K562 (cell line): ENCODE measurements around the gene NUP107. TPM values are rescaled to one million over a fixed set of nuclear protein-coding genes. Genes with fewer than 3 reads are reported as not detected.

Experiments used
- ARID4B ChIP-seq: sonication (generic); formaldehyde crosslinking; IDR thresholded peaks from 2 replicates; pipeline ENCODE4 v1.8.0; 2022; ENCODE audit warnings: mild to moderate bottlenecking, missing genetic modification reagents
- ATF7 ChIP-seq: fragments of 450-650 bp; IDR thresholded peaks from 2 replicates; pipeline ENCODE4 v1.7.1; 2014; ENCODE audit warnings: mild to moderate bottlenecking, moderate library complexity
- BDP1 ChIP-seq: IDR thresholded peaks from 3 replicates; pipeline ENCODE4 v1.6.1; 2011; ENCODE audit not compliant: insufficient read length, insufficient read depth
- CEBPZ ChIP-seq: fragments of 150-350 bp; IDR thresholded peaks from 2 replicates; pipeline ENCODE4 v1.6.1; 2014; ENCODE audit warnings: low read depth, mild to moderate bottlenecking, low read length, borderline replicate concordance
- CREM ChIP-seq: IDR thresholded peaks from 2 replicates; pipeline ENCODE4 v1.6.1; 2014; ENCODE audit warnings: antibody characterized with exemption, low read depth
- DEAF1 ChIP-seq: fragments of 450-650 bp; formaldehyde crosslinking; IDR thresholded peaks from 2 replicates; pipeline ENCODE4 v1.4.0; 2020; ENCODE audit warnings: mild to moderate bottlenecking, moderate library complexity
- GTF2A2 ChIP-seq: IDR thresholded peaks from 2 replicates; pipeline ENCODE4 v1.6.1; 2016; ENCODE audit warnings: mild to moderate bottlenecking, missing genetic modification characterization, missing compliant biosample characterization
- HES1 ChIP-seq: fragments of 450-650 bp; IDR thresholded peaks from 2 replicates; pipeline ENCODE4 v1.6.1; 2016; ENCODE audit warnings: low read depth, mild to moderate bottlenecking, moderate library complexity
- HMBOX1 ChIP-seq: sonication (generic); IDR thresholded peaks from 2 replicates; pipeline ENCODE4 v1.6.1; 2016
- HNRNPUL1 ChIP-seq: fragments of 200-400 bp; formaldehyde crosslinking; IDR thresholded peaks from 2 replicates; pipeline ENCODE4 v1.6.1; 2017; ENCODE audit warnings: low read length
- MED1 ChIP-seq: sonication (generic); formaldehyde crosslinking; IDR thresholded peaks from 2 replicates; pipeline ENCODE4 v1.8.1; 2023; ENCODE audit warnings: missing genetic modification reagents, borderline replicate concordance
- NFE2 ChIP-seq: IDR thresholded peaks from 2 replicates; pipeline ENCODE4 v1.6.1; 2014; ENCODE audit warnings: antibody characterized with exemption, low read depth
- RAD21 ChIP-seq, 2 experiments: fragments of 250-450 bp in 1 of 2; fragments of 450-650 bp in 1 of 2; sonication (Bioruptor Pico) in 1 of 2; formaldehyde crosslinking in 1 of 2; IDR thresholded peaks in 1 of 2; conservative IDR thresholded peaks in 1 of 2; 2 replicates each; pipeline versions ENCODE4 v1.4.0 to v1.8.0; 2020 to 2022; ENCODE audit warnings: mild to moderate bottlenecking in 2 of 2, moderate library complexity in 1 of 2
- STAT5B ChIP-seq: fragments of 250-450 bp; sonication (Bioruptor Pico); IDR thresholded peaks from 2 replicates; pipeline ENCODE4 v1.8.0; 2021; ENCODE audit warnings: mild to moderate bottlenecking, inconsistent platforms
- ZBTB1 ChIP-seq: sonication (generic); formaldehyde crosslinking; IDR thresholded peaks from 2 replicates; pipeline ENCODE4 v1.8.1; 2023; ENCODE audit warnings: missing genetic modification reagents, low read depth, mild to moderate bottlenecking, borderline replicate concordance
- ZNF174 ChIP-seq: fragments of 250-450 bp; sonication (Bioruptor Pico); IDR thresholded peaks from 2 replicates; pipeline ENCODE4 v1.4.0; 2020; ENCODE audit warnings: mild to moderate bottlenecking
- ZNF785 ChIP-seq: fragments of 250-450 bp; sonication (Bioruptor Pico); IDR thresholded peaks from 2 replicates; pipeline ENCODE4 v1.4.0; 2020; ENCODE audit warnings: mild to moderate bottlenecking
- polyA plus RNA-seq, 8 experiments: library from polyadenylated mRNA; depleted of rRNA in 4 of 8; stranded (reverse) in 5 of 8; unstranded in 3 of 8; fragments of >200 nt; fragmentation: Nextera tagmentation in 2 of 8; fragmentation: Illumina TruSeq in 1 of 8; extraction: Ambion mirVana in 2 of 8; extraction: Trizol in 1 of 8; gene quantifications; 2 replicates each; pipeline versions ENCODE4 v1.2.1 to v1.2.3, GENCODE V29; 2011 to 2014; ENCODE audit warnings: inconsistent platforms in 1 of 8, missing spikeins in 1 of 8
- total RNA-seq, 7 experiments: library from RNA; depleted of rRNA in 6 of 7; stranded (reverse); fragments of >200 nt in 6 of 7; fragmentation: Illumina TruSeq in 2 of 7; extraction: Trizol in 2 of 7; gene quantifications; 2 replicates each; pipeline versions ENCODE4 v1.2.1 to v1.2.3, GENCODE V29; 2011 to 2021; ENCODE audit warnings: low replicate concordance in 1 of 7

NUP107 gene
- total and polyA plus RNA-seq, 9 of the 15 experiments (the other 6 are each of a cell fraction or from before 2014, with no cell fraction given): 129 to 277 (median 199) TPM

GRCh38 chr12:68745904-68746571, 59.3 kb downstream of the NUP107 start, which contains the start of gene SLC35E3 (continued):
- TF ChIP-seq ARID4B (CRISPR knock-in tag) (peak; percentile 66; the same call in 1 of the 2 replicates), DEAF1 (CRISPR knock-in tag) (no peak), NFE2 (no peak; the same call in 1 of the 2 replicates), HNRNPUL1 (no peak), MED1 (no peak), ATF7 (peak; percentile 75; the same call in 1 of the 2 replicates), BDP1 (no peak), STAT5B (CRISPR knock-in tag) (no peak), HES1 (no peak), CREM (peak; percentile 91), ZNF785 (CRISPR knock-in tag) (no peak), CEBPZ (no peak), GTF2A2 (tag) (no peak), ZBTB1 (CRISPR knock-in tag) (peak; percentile 96), HMBOX1 (no peak), RAD21 (CRISPR knock-in tag; conservative IDR thresholded peaks at IDR 0.05 in 1 of 2, IDR thresholded peaks at IDR 0.05 in 1 of 2) (peak in 1 of 2 experiments; percentile 24; a peak in 2 of 4 replicates), ZNF174 (no peak)
